ENCODE measurements around the gene EDRF1. TPM values are rescaled to one million over a fixed set of nuclear protein-coding genes. Genes with fewer than 3 reads are reported as not detected.

EDRF1 gene
- polyA plus RNA-seq, 1 donor from 2014 or later: 12.8 TPM

DNA sequence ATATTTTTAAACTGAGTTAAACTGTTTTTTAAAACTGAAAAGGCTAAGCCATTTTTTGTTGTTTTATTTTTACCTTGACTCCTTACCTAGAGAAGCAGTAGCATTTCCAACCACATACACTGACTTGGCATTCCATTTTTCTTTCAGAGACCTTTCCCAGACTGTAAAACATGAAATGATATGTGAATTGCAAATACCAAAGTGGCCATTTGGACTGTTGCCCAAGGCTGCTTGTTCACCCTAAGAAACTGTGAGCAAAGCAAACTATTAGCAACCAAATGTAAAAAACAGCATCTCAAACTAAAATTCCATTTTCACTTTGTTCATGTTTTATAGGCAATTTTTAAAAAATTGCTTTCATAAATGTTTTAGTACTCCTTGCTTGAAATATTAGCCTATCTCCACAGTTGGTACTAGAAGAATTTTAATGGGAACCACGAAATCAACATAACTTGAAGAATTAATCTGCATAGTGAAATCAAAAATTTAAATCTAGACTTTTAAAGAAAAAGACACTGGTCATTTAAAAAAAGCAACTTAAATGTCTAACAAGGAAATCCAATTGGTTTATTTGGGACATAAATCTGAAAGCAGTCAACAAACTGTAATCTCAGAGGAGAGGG is 92.7 kb downstream of the EDRF1 start:
- no peak overlapping the region for H3K4me3 Mint-ChIP-seq
- H3K4me1 Mint-ChIP-seq: peaks cover 0 to 2% (median 0%) of the 10 kb centered on the region in 3 donors
- no peak overlapping the region for H3K27ac Mint-ChIP-seq
- no peaks in the 10 kb centered on the region for H3K27me3 Mint-ChIP-seq
- H3K36me3 Mint-ChIP-seq: peaks cover 15% of the 10 kb centered on the region
- H3K9me3 Mint-ChIP-seq: peaks cover 0 to 2% (median 0%) of the 10 kb centered on the region in 3 donors

Other genes with a start within 250 kb of the EDRF1 start
- gene TEX36, start 36.5 kb upstream of the EDRF1 start, polyA plus RNA-seq: not detected
- not detected for gene MMP21, start 56.1 kb downstream of the EDRF1 start, polyA plus RNA-seq
- 55.1 TPM for gene UROS, start 103.5 kb downstream of the EDRF1 start, polyA plus RNA-seq
- 70.0 TPM for gene BCCIP, start 103.8 kb downstream of the EDRF1 start, polyA plus RNA-seq
- gene DHX32, start 161.6 kb downstream of the EDRF1 start, polyA plus RNA-seq: 6.8 TPM
- not detected for gene FANK1, start 176.9 kb downstream of the EDRF1 start, polyA plus RNA-seq